HepG2 (cell line): ENCODE measurements around the gene TNFRSF6B. TPM values are rescaled to one million over a fixed set of nuclear protein-coding genes. Genes with fewer than 3 reads are reported as not detected.

Experiments
- ATAC-seq: fragments of 200-7000 bp; cut with Tn5 transposase; 3 replicates; pipeline ENCODE4 v1.9.1; 2020; ENCODE audit warnings: mild to moderate bottlenecking, moderate library complexity
- BruUV-seq: library from RNA; stranded (reverse); fragments of 400-500 nt; replicated peaks from 2 replicates; lab custom pipeline; 2021; lab: Mats Ljungman, UMichigan
- CTCF ChIA-PET: fragments of 300-600 bp; formaldehyde crosslinking; extraction: SDS; loops from one replicate; lab custom pipeline; 2021; ENCODE audit warnings: low total read pairs, inconsistent platforms, low intra/inter-chr PET ratio; lab: Yijun Ruan, JAX
- POLR2A ChIA-PET: fragments of 350-600 bp; sonication (Branson Sonifier 250); formaldehyde crosslinking; loops from one replicate; lab custom pipeline; 2020; ENCODE audit warnings: antibody characterized with exemption, inconsistent platforms; lab: Yijun Ruan, JAX
- DNase-seq: peaks from one replicate; pipeline ENCODE4 v3.0.0-alpha.2; 2015; ENCODE audit warnings: low spot score
- FAIRE-seq: peaks from 3 replicates; lab custom pipeline; 2011; peaks lifted over from hg19 to GRCh38; lab: Jason Lieb, UNC
- H2AFZ ChIP-seq: one replicate; pipeline ENCODE4 v1.6.1; 2011; ENCODE audit warnings: low read length, inconsistent platforms
- H3K27ac ChIP-seq: fragments of 300-600 bp; 3 replicates; pipeline ENCODE4 v1.8.0; 2011; ENCODE audit warnings: mixed run types, mild to moderate bottlenecking, mixed read lengths, low read length, inconsistent platforms; ENCODE audit not compliant: insufficient read depth; ENCODE audit errors: extremely low read length
- H3K27me3 ChIP-seq, 2 experiments: fragments of 200-600 bp in 1 of 2; 2 replicates in 1 of 2; 3 replicates in 1 of 2; pipeline versions ENCODE4 v1.6.0 to v1.8.0; 2011; ENCODE audit warnings: low read length in 2 of 2, mild to moderate bottlenecking in 2 of 2, moderate library complexity in 2 of 2, inconsistent platforms in 1 of 2; ENCODE audit not compliant: insufficient read depth in 2 of 2, control insufficient read depth in 1 of 2
- H3K36me3 ChIP-seq, 2 experiments: fragments of 200-600 bp in 1 of 2; replicated peaks in 1 of 2; 2 replicates in 1 of 2; 3 replicates in 1 of 2; pipeline versions ENCODE4 v1.5.1 to v1.8.0; 2011; ENCODE audit warnings: low read length in 2 of 2, inconsistent platforms in 1 of 2; ENCODE audit not compliant: insufficient read depth in 2 of 2, control insufficient read depth in 1 of 2
- H3K4me1 ChIP-seq: 2 replicates; pipeline ENCODE4 v1.5.1; 2012; ENCODE audit warnings: low read length, inconsistent platforms; ENCODE audit not compliant: insufficient read depth
- H3K4me2 ChIP-seq: 2 replicates; pipeline ENCODE4 v1.6.0; 2011; ENCODE audit warnings: low read depth, low read length, inconsistent platforms
- H3K4me3 ChIP-seq, 3 experiments: fragments of 200-600 bp in 1 of 3; sonication (generic), shearing (Covaris generic) in 1 of 3; replicated peaks in 1 of 3; 2 replicates each; pipeline ENCODE4 v1.5.1; 2011 to 2016; ENCODE audit warnings: low read length in 3 of 3, inconsistent platforms in 2 of 3, low read depth in 2 of 3, mild to moderate bottlenecking in 2 of 3, control low read depth in 1 of 3, mixed read lengths in 1 of 3; ENCODE audit not compliant: insufficient read depth in 1 of 3
- H3K79me2 ChIP-seq: one replicate; pipeline ENCODE4 v1.6.1; 2011; ENCODE audit warnings: low read length, inconsistent platforms; ENCODE audit not compliant: insufficient read depth
- H3K9ac ChIP-seq: 2 replicates; pipeline ENCODE4 v1.6.0; 2011; ENCODE audit warnings: mild to moderate bottlenecking, low read depth, low read length, inconsistent platforms; ENCODE audit not compliant: insufficient read depth
- H3K9me3 ChIP-seq: 2 replicates; pipeline ENCODE4 v1.5.1; 2012; ENCODE audit warnings: mild to moderate bottlenecking, low read length
- H4K20me1 ChIP-seq: 2 replicates; pipeline ENCODE4 v1.6.0; 2011; ENCODE audit warnings: inconsistent platforms, mild to moderate bottlenecking, low read length, moderate library complexity; ENCODE audit not compliant: insufficient read depth
- AGO2 ChIP-seq: fragments of 200-400 bp; formaldehyde crosslinking; optimal IDR thresholded peaks from 2 replicates; pipeline ENCODE3; 2017; ENCODE audit warnings: mild to moderate bottlenecking, low read depth, low read length, moderate library complexity
- KDM5B ChIP-seq: sonication (generic); formaldehyde crosslinking; IDR thresholded peaks from 2 replicates; pipeline ENCODE4 v1.4.0; 2020; ENCODE audit warnings: missing genetic modification reagents, mild to moderate bottlenecking, borderline replicate concordance
- POLR2A ChIP-seq, 2 experiments: IDR thresholded peaks; 2 replicates each; pipeline ENCODE4 v1.6.1; 2011; ENCODE audit warnings: low read depth in 2 of 2, low read length in 2 of 2, mild to moderate bottlenecking in 1 of 2, moderate library complexity in 1 of 2; ENCODE audit not compliant: insufficient read depth in 1 of 2
- POLR2G ChIP-seq: fragments of 200-400 bp; formaldehyde crosslinking; IDR thresholded peaks from 2 replicates; pipeline ENCODE4 v1.6.1; 2018; ENCODE audit warnings: mild to moderate bottlenecking, low read depth, low read length, moderate library complexity
- RFXANK ChIP-seq: IDR thresholded peaks from 2 replicates; pipeline ENCODE4 v1.6.1; 2016
- SSRP1 ChIP-seq: IDR thresholded peaks from 2 replicates; pipeline ENCODE4 v1.6.1; 2016; ENCODE audit warnings: control low read depth
- ZFP36L2 ChIP-seq: sonication (generic); formaldehyde crosslinking; IDR thresholded peaks from 2 replicates; pipeline ENCODE4 v1.4.0; 2020; ENCODE audit warnings: missing genetic modification reagents
- ZFP90 ChIP-seq: sonication (generic); formaldehyde crosslinking; IDR thresholded peaks from 2 replicates; pipeline ENCODE4 v1.8.0; 2022; ENCODE audit warnings: missing genetic modification reagents, mild to moderate bottlenecking, inconsistent platforms, borderline replicate concordance
- ZNF597 ChIP-seq: sonication (generic); formaldehyde crosslinking; IDR thresholded peaks from 2 replicates; pipeline ENCODE4 v1.5.0; 2020; ENCODE audit warnings: missing genetic modification reagents
- ZSCAN22 ChIP-seq: sonication (generic); formaldehyde crosslinking; IDR thresholded peaks from 2 replicates; pipeline ENCODE4 v1.4.0; 2020; ENCODE audit warnings: mild to moderate bottlenecking, missing genetic modification reagents
- WGBS: methylation state at CpG from one replicate; pipeline ENCODE4 v1.1.6; 2017; ENCODE audit warnings: low lambda C conversion rate; 5-methylcytosine and 5-hydroxymethylcytosine counted together
- in situ Hi-C: cut with HindIII; loops from 2 replicates; pipeline ENCODE4 v1.10.0; 2017; ENCODE audit warnings: low pct_unique_long_range_greater_than_20kb; ENCODE audit not compliant: extremely low pct_ligation_motif_present
- intact Hi-C: fragments of 100-400 bp; cut with micrococcal nuclease; formaldehyde crosslinking; loops from one replicate; pipeline ENCODE4 v1.10.0; 2022; ENCODE audit not compliant: unreplicated experiment
- polyA plus RNA-seq, 8 experiments: library from polyadenylated mRNA; depleted of rRNA in 3 of 8; stranded (reverse) in 7 of 8; unstranded in 1 of 8; fragments of >200 nt; fragmentation: Illumina TruSeq in 4 of 8; extraction: Trizol in 4 of 8; gene quantifications; 2 replicates each; pipeline versions ENCODE4 v1.2.1 to v1.2.3, GENCODE V29; 2011 to 2016; ENCODE audit warnings: low read depth in 4 of 8, missing spikeins in 1 of 8, mixed read lengths in 1 of 8; ENCODE audit not compliant: insufficient read depth in 1 of 8
- total RNA-seq, 5 experiments: library from RNA; depleted of rRNA; stranded (reverse); fragments of >200 nt; fragmentation: Illumina TruSeq; extraction: Trizol; gene quantifications; 2 replicates each; pipeline ENCODE4 v1.2.3, GENCODE V29; 2016; ENCODE audit warnings: low read depth in 1 of 5

The TNFRSF6B gene
- total and polyA plus RNA-seq, 2 of the 13 experiments (the other 11 are each of a cell fraction or from before 2014, with no cell fraction given): 0.24 TPM; not detected in 1

GRCh38 chr20:63689046-63690002 lies 7.1 kb upstream of the TNFRSF6B start (continued):
- TF ChIP-seq ZFP90 (0 out of 2 replicates have a peak, but pooled peaks have one; percentile 27), ZFP36L2 (CRISPR knock-in tag) (no peak)
- TF ChIP-seq, all 625 proteins: peak for 17

- BruUV-seq: no TSS peak
- H3K27me3 ChIP-seq: no peaks in the 10 kb centered on the region
- intact Hi-C loops (no loop called here), in situ Hi-C loops (no loop called here)
- no peaks in the 10 kb centered on the region for H3K9me3 ChIP-seq
- no peak overlapping the region for H2AFZ ChIP-seq
- H3K9ac ChIP-seq: no peak overlapping the region
- no peak overlapping the region for H3K27ac ChIP-seq
- no peaks in the 10 kb centered on the region for H3K79me2 ChIP-seq
- no peaks in the 10 kb centered on the region; the same call in 1 of the 2 replicates for H4K20me1 ChIP-seq
- ATAC-seq (no peak), DNase-seq (no peak), FAIRE-seq (no peak)
- H3K4me3 ChIP-seq: no peak overlapping the region
- no peaks in the 10 kb centered on the region for H3K4me1 ChIP-seq
- no peak overlapping the region for H3K4me2 ChIP-seq
- H3K36me3 ChIP-seq: peaks cover 3 to 4% of the 10 kb centered on the region in 2 experiments; a peak in 3 of 5 replicates
- TF ChIP-seq ZSCAN22 (CRISPR knock-in tag): no peak
- TF ChIP-seq SSRP1 (CRISPR knock-in tag): 0 out of 2 replicates have a peak, but pooled peaks have one; percentile 19
- TF ChIP-seq POLR2G: peak; percentile 3
- 0 out of 2 replicates have a peak, but pooled peaks have one; percentile 8 for TF ChIP-seq KDM5B
- peak; percentile 4 for TF ChIP-seq AGO2
- TF ChIP-seq ZNF597 (CRISPR knock-in tag): no peak
- no peak for TF ChIP-seq RFXANK (CRISPR knock-in tag)
- peak in 1 of 2 experiments; percentile 2; a peak in 1 of 4 replicates for TF ChIP-seq POLR2A (IDR thresholded peaks at IDR 0.05; ENCODE audit: insufficient read depth in 1 of 2, low read depth in 2 of 2, low read length in 2 of 2)
- 94% methylated on average over 35 of the region's 40 CpGs for WGBS
- POLR2A ChIA-PET: no interaction called here
- CTCF ChIA-PET: no interaction called here
These were observed 6.2 kb upstream of the TNFRSF6B start for GRCh38 chr20:63690003-63690897.
